ENCODE data around the gene PTPRJ. TPM values are rescaled to one million over a fixed set of nuclear protein-coding genes. Genes with fewer than 3 reads are reported as not detected.

Gene PTPRJ
- polyA plus RNA-seq, 3 donors, result 10.0 to 36.4 (median 14.6) TPM

GRCh38 chr11:48080301-48080861 lies 100.0 kb downstream of the PTPRJ start:
- Histone ChIP-seq H3K4me3 (replicated peaks in 1 of 3; ENCODE audit: low read depth in 2 of 3, low read length in 3 of 3) (no peak overlapping the region), H3K27me3 (ENCODE audit: control insufficient read depth in 2 of 2, insufficient read depth in 2 of 2, low read length in 2 of 2) (no peaks in the 10 kb centered on the region), H2AFZ (ENCODE audit: insufficient read depth, low read depth, low read length, poor library complexity, severe bottlenecking) (no peak overlapping the region), H4K20me1 (ENCODE audit: insufficient read depth, low read length) (peaks cover 100% of the 10 kb centered on the region), H3K36me3 (replicated peaks in 1 of 2; ENCODE audit: control insufficient read depth in 1 of 2, insufficient read depth in 2 of 2, low read length in 2 of 2) (peaks cover 5 to 11% of the 10 kb centered on the region in 2 donors), H3K79me2 (ENCODE audit: insufficient read depth, low read length) (peaks cover 100% of the 10 kb centered on the region), H3K4me2 (replicated peaks; ENCODE audit: extremely low read depth, low read length, poor library complexity, severe bottlenecking) (no peak overlapping the region), H3K27ac (ENCODE audit: low read depth in 1 of 2, low read length in 2 of 2) (peak overlapping the region in 1 of 2 donors; percentile 66), H3K9ac (ENCODE audit: insufficient read depth, low read length, poor library complexity, severe bottlenecking) (no peak overlapping the region), H3K4me1 (ENCODE audit: control insufficient read depth in 1 of 2, insufficient read depth in 2 of 2, low read length in 2 of 2) (peaks cover 62 to 69% of the 10 kb centered on the region in 2 donors), H3K9me3 (replicated peaks in 1 of 2; ENCODE audit: control insufficient read depth in 1 of 2, insufficient read depth in 1 of 2, low read length in 2 of 2) (peaks cover 0 to 3% of the 10 kb centered on the region in 2 donors)
- Mint-ChIP-seq H3K27me3 (ENCODE audit: low read depth in 3 of 3) (peaks cover 0 to 6% (median 0%) of the 10 kb centered on the region in 3 donors), H3K4me3 (no peak overlapping the region), H3K36me3 (peaks cover 30 to 43% of the 10 kb centered on the region in 2 donors), H3K27ac (peak overlapping the region in 6 of 7 donors; percentile 34 to 87 (median 61)), H3K4me1 (peaks cover 66% of the 10 kb centered on the region), H3K9me3 (peaks cover 0 to 6% (median 2%) of the 10 kb centered on the region in 7 donors)
- intact Hi-C loops (cut with micrococcal nuclease), result loop anchor here in 1 of 2 donors (5.0 kb wide), 1 partner anchor 38 kb away; no protein-coding TSS in a partner anchor
- 100% methylated on average over 1 of the region's 6 CpGs for WGBS (ENCODE audit: insufficient coverage)
- TF ChIP-seq, protein P1, sequence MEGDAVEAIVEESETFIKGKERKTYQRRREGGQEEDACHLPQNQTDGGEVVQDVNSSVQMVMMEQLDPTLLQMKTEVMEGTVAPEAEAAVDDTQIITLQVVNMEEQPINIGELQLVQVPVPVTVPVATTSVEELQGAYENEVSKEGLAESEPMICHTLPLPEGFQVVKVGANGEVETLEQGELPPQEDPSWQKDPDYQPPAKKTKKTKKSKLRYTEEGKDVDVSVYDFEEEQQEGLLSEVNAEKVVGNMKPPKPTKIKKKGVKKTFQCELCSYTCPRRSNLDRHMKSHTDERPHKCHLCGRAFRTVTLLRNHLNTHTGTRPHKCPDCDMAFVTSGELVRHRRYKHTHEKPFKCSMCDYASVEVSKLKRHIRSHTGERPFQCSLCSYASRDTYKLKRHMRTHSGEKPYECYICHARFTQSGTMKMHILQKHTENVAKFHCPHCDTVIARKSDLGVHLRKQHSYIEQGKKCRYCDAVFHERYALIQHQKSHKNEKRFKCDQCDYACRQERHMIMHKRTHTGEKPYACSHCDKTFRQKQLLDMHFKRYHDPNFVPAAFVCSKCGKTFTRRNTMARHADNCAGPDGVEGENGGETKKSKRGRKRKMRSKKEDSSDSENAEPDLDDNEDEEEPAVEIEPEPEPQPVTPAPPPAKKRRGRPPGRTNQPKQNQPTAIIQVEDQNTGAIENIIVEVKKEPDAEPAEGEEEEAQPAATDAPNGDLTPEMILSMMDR (IDR thresholded peaks at IDR 0.05), result no peak
- DNase-seq, result no peak

DNA sequence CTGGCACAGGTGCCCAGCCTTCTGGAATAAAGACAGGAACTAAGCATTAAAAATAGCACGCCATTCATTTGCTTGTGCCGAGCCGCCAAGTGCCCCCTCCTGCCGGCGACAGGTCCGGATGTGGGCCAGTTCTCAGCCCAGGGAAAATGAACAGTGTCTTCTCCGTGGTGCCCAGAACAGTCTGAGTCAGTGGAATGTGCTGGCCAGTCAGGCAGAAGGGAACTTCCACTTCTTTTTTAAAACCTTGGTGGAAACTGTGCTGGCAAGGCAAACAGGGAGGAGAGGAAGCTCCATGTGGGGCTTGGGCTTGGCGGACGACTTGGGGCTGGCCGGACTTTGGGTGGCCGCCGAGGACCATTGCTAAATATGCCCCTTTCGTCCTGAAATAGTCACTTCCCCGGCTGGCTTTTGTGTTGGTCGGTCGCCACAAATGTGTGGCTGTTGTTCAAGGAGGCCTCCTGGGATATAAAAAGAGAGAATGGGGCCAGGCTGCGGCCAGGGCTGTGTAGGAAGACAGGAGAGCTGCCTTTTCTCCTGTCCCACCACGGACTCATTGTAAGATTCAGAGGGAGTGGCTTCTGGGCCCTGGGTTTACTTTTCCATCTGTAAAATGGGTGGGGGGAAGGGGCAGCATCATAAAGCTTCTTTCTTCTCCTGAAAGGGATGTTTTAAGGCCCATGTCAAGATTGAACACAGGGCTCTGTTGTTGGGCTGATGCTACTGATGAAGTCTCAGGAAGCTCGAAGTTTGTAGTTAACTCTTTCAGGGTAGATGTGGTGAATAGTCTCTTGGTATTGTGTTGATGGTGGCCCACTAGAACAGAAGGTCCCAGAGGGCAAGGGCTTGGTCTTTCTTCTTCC lies 101.0 kb downstream of the PTPRJ start:
- Mint-ChIP-seq H3K36me3 (peaks cover 28 to 46% of the 10 kb centered on the region in 2 donors), H3K9me3 (peaks cover 0 to 6% (median 2%) of the 10 kb centered on the region in 7 donors), H3K27ac (peak overlapping the region; percentile 41 to 90 (median 69)), H3K4me3 (peak overlapping the region in 1 of 2 donors; percentile 15), H3K27me3 (ENCODE audit: low read depth in 3 of 3) (peaks cover 0 to 6% (median 0%) of the 10 kb centered on the region in 3 donors), H3K4me1 (peaks cover 56% of the 10 kb centered on the region)
- H3K79me2 ChIP-seq (ENCODE audit: insufficient read depth, low read length), result peaks cover 100% of the 10 kb centered on the region
- no peak overlapping the region for H3K9ac ChIP-seq (ENCODE audit: insufficient read depth, low read length, poor library complexity, severe bottlenecking)
- H3K4me3 ChIP-seq (replicated peaks in 1 of 3; ENCODE audit: low read depth in 2 of 3, low read length in 3 of 3), result peak overlapping the region in 1 of 3 experiments; percentile 10
- H3K4me2 ChIP-seq (replicated peaks; ENCODE audit: extremely low read depth, low read length, poor library complexity, severe bottlenecking), result peak overlapping the region; percentile 48
- peaks cover 100% of the 10 kb centered on the region for H4K20me1 ChIP-seq (ENCODE audit: insufficient read depth, low read length)
- TF ChIP-seq, protein P1 (IDR thresholded peaks at IDR 0.05), result no peak
- peaks cover 0 to 3% of the 10 kb centered on the region in 2 donors for H3K9me3 ChIP-seq (replicated peaks in 1 of 2; ENCODE audit: control insufficient read depth in 1 of 2, insufficient read depth in 1 of 2, low read length in 2 of 2)
- DNase-seq, result peak; percentile 66 to 89 (median 68)
- H3K36me3 ChIP-seq (replicated peaks in 1 of 2; ENCODE audit: control insufficient read depth in 1 of 2, insufficient read depth in 2 of 2, low read length in 2 of 2), result peaks cover 5 to 11% of the 10 kb centered on the region in 2 donors
- intact Hi-C loops (cut with micrococcal nuclease), result loop anchor here in 1 of 2 donors (5.0 kb wide), 1 partner anchor 39 kb away; no protein-coding TSS in a partner anchor
- peaks cover 54 to 60% of the 10 kb centered on the region in 2 donors for H3K4me1 ChIP-seq (ENCODE audit: control insufficient read depth in 1 of 2, insufficient read depth in 2 of 2, low read length in 2 of 2)
- peak overlapping the region; percentile 45 to 66 for H3K27ac ChIP-seq (ENCODE audit: low read depth in 1 of 2, low read length in 2 of 2)
- no peaks in the 10 kb centered on the region for H3K27me3 ChIP-seq (ENCODE audit: control insufficient read depth in 2 of 2, insufficient read depth in 2 of 2, low read length in 2 of 2)
- H2AFZ ChIP-seq (ENCODE audit: insufficient read depth, low read depth, low read length, poor library complexity, severe bottlenecking), result no peak overlapping the region
- 13% methylated on average over 15 of the region's 19 CpGs for WGBS (ENCODE audit: insufficient coverage)
